CD14-positive monocyte (primary cell): ENCODE data around the gene MAPK13. TPM values are rescaled to one million over a fixed set of nuclear protein-coding genes. Genes with fewer than 3 reads are reported as not detected.

ENCODE experiments used
- DNase-seq, 3 donors: peaks; one replicate each; pipeline ENCODE4 v3.0.0-alpha.2; 2011 to 2022
- H2AFZ ChIP-seq: 2 replicates; pipeline ENCODE4 v1.6.0; 2012; ENCODE audit warnings: mild to moderate bottlenecking, low read depth, low read length, inconsistent platforms; ENCODE audit not compliant: insufficient read depth, poor library complexity, severe bottlenecking
- H3K27ac ChIP-seq, 2 donors: 1 replicate in 1 of 2; 2 replicates in 1 of 2; pipeline ENCODE4 v1.5.1; 2012 to 2013; ENCODE audit warnings: low read length in 2 of 2, control low read depth in 1 of 2, inconsistent platforms in 1 of 2, low read depth in 1 of 2, mild to moderate bottlenecking in 1 of 2
- H3K27me3 ChIP-seq, 2 donors: one replicate each; pipeline versions ENCODE4 v1.6.0 to v1.6.1; 2011 to 2013; ENCODE audit warnings: low read length in 2 of 2; ENCODE audit not compliant: control insufficient read depth in 2 of 2, insufficient read depth in 2 of 2
- H3K36me3 ChIP-seq, 2 donors: replicated peaks in 1 of 2; 1 replicate in 1 of 2; 2 replicates in 1 of 2; pipeline versions ENCODE4 v1.5.1 to v1.6.1; 2012 to 2013; ENCODE audit warnings: low read length in 2 of 2, control low read depth in 1 of 2, inconsistent platforms in 1 of 2, mild to moderate bottlenecking in 1 of 2; ENCODE audit not compliant: insufficient read depth in 2 of 2, control insufficient read depth in 1 of 2
- H3K4me1 ChIP-seq, 2 donors: 1 replicate in 1 of 2; 2 replicates in 1 of 2; pipeline versions ENCODE4 v1.5.1 to v1.6.1; 2012 to 2013; ENCODE audit warnings: low read length in 2 of 2, control low read depth in 1 of 2, inconsistent platforms in 1 of 2, mild to moderate bottlenecking in 1 of 2, moderate library complexity in 1 of 2; ENCODE audit not compliant: insufficient read depth in 2 of 2, control insufficient read depth in 1 of 2
- H3K4me2 ChIP-seq: replicated peaks from 2 replicates; pipeline ENCODE3; 2012; ENCODE audit warnings: low read length, moderate library complexity, mild to moderate bottlenecking; ENCODE audit not compliant: poor library complexity, severe bottlenecking; ENCODE audit errors: extremely low read depth
- H3K4me3 ChIP-seq, 3 experiments: fragments of 200-600 bp in 1 of 3; sonication (generic) in 1 of 3; replicated peaks in 1 of 3; 1 replicate in 2 of 3; 2 replicates in 1 of 3; pipeline ENCODE4 v1.5.1; 2011 to 2013; ENCODE audit warnings: low read length in 3 of 3, mild to moderate bottlenecking in 3 of 3, control low read depth in 2 of 3, low read depth in 2 of 3, inconsistent platforms in 1 of 3, moderate library complexity in 1 of 3
- H3K79me2 ChIP-seq: 2 replicates; pipeline ENCODE4 v1.6.0; 2012; ENCODE audit warnings: mild to moderate bottlenecking, control low read depth, inconsistent platforms, low read length, moderate library complexity; ENCODE audit not compliant: insufficient read depth
- H3K9ac ChIP-seq: 2 replicates; pipeline ENCODE4 v1.6.0; 2017; ENCODE audit warnings: low read length, mild to moderate bottlenecking; ENCODE audit not compliant: insufficient read depth, poor library complexity, severe bottlenecking
- H3K9me3 ChIP-seq, 2 donors: replicated peaks in 1 of 2; 1 replicate in 1 of 2; 2 replicates in 1 of 2; pipeline versions ENCODE4 v1.5.1 to v1.6.1; 2012 to 2013; ENCODE audit warnings: low read length in 2 of 2, control low read depth in 1 of 2; ENCODE audit not compliant: control insufficient read depth in 1 of 2, insufficient read depth in 1 of 2
- H4K20me1 ChIP-seq: 2 replicates; pipeline ENCODE4 v1.6.0; 2012; ENCODE audit warnings: mild to moderate bottlenecking, low read length, control low read depth, moderate library complexity; ENCODE audit not compliant: insufficient read depth
- H3K27ac Mint-ChIP-seq, 7 donors: one replicate each; pipeline ENCODE4 v1.8.0; 2020; ENCODE audit warnings: mild to moderate bottlenecking in 7 of 7, mixed read lengths in 7 of 7, moderate library complexity in 6 of 7, inconsistent platforms in 2 of 7
- H3K27me3 Mint-ChIP-seq, 3 donors: one replicate each; pipeline ENCODE4 v1.8.0; 2021 to 2022; ENCODE audit warnings: low read depth in 3 of 3, mild to moderate bottlenecking in 3 of 3, mixed read lengths in 3 of 3, moderate library complexity in 3 of 3, inconsistent platforms in 1 of 3
- H3K36me3 Mint-ChIP-seq, 2 donors: one replicate each; pipeline ENCODE4 v1.8.0; 2020; ENCODE audit warnings: mixed read lengths in 2 of 2, inconsistent platforms in 1 of 2, mild to moderate bottlenecking in 1 of 2
- H3K4me1 Mint-ChIP-seq: one replicate; pipeline ENCODE4 v1.8.0; 2020; ENCODE audit warnings: mild to moderate bottlenecking, mixed read lengths
- H3K4me3 Mint-ChIP-seq, 2 donors: one replicate each; pipeline ENCODE4 v1.8.0; 2020; ENCODE audit warnings: mild to moderate bottlenecking in 2 of 2, mixed read lengths in 2 of 2, moderate library complexity in 1 of 2
- H3K9me3 Mint-ChIP-seq, 7 donors: one replicate each; pipeline ENCODE4 v1.8.0; 2020 to 2022; ENCODE audit warnings: mixed read lengths in 7 of 7, mild to moderate bottlenecking in 6 of 7, moderate library complexity in 6 of 7, inconsistent platforms in 2 of 7
- CTCF ChIP-seq: fragments of 200-600 bp; IDR thresholded peaks from one replicate; pipeline ENCODE4 v1.8.0; 2022; ENCODE audit warnings: antibody characterized with exemption, mild to moderate bottlenecking
- WGBS: methylation state at CpG from one replicate; pipeline ENCODE4 v1.1.5; 2013; ENCODE audit warnings: missing lambda C conversion rate; ENCODE audit not compliant: insufficient coverage; 5-methylcytosine and 5-hydroxymethylcytosine counted together
- intact Hi-C, 2 donors: fragments of 100-400 bp; cut with micrococcal nuclease; formaldehyde crosslinking; loops; one replicate each; pipeline versions ENCODE4 v1.15.0 to v1.15.1; 2023
- polyA plus RNA-seq, 3 donors: library from polyadenylated mRNA; depleted of rRNA in 1 of 3; unstranded in 2 of 3; stranded (reverse) in 1 of 3; fragments of 300-500 nt in 2 of 3; fragments of >200 nt in 1 of 3; fragmentation: Illumina TruSeq in 2 of 3; gene quantifications; 1 replicate in 2 of 3; 2 replicates in 1 of 3; pipeline ENCODE4 v1.2.3, GENCODE V29; 2012 to 2021

The MAPK13 gene
- polyA plus RNA-seq, 3 donors: 0.88 to 9.8 (median 2.4) TPM

GRCh38 chr6:36119209-36119608 lies 11.1 kb upstream of the MAPK13 start:
- no peaks in the 10 kb centered on the region for H3K9me3 ChIP-seq
- H3K4me1 ChIP-seq: peaks cover 74 to 82% of the 10 kb centered on the region in 2 donors
- H3K27ac ChIP-seq: peak overlapping the region; percentile 94 to 97
- intact Hi-C loops: no loop called here
- no peak overlapping the region for H3K4me3 ChIP-seq
- H3K27me3 ChIP-seq: no peaks in the 10 kb centered on the region
- TF ChIP-seq CTCF: no peak
- H4K20me1 ChIP-seq: peaks cover 39% of the 10 kb centered on the region
- Mint-ChIP-seq H3K27me3 (peaks cover 0 to 1% (median 0%) of the 10 kb centered on the region in 3 donors), H3K9me3 (peaks cover 0 to under 1% (median 0%) of the 10 kb centered on the region in 7 donors), H3K4me1 (peaks cover 76% of the 10 kb centered on the region), H3K36me3 (peaks cover 36 to 46% of the 10 kb centered on the region in 2 donors), H3K4me3 (no peak overlapping the region), H3K27ac (peak overlapping the region; percentile 98 to 100 (median 99))
- H2AFZ ChIP-seq: no peak overlapping the region
- 79% methylated on average over 2 of the region's 4 CpGs for WGBS
- H3K4me2 ChIP-seq: no peak overlapping the region
- no peak overlapping the region for H3K9ac ChIP-seq
- no peak for DNase-seq
- peaks cover 4 to 30% of the 10 kb centered on the region in 2 donors for H3K36me3 ChIP-seq
- H3K79me2 ChIP-seq: peaks cover 5% of the 10 kb centered on the region

DNA sequence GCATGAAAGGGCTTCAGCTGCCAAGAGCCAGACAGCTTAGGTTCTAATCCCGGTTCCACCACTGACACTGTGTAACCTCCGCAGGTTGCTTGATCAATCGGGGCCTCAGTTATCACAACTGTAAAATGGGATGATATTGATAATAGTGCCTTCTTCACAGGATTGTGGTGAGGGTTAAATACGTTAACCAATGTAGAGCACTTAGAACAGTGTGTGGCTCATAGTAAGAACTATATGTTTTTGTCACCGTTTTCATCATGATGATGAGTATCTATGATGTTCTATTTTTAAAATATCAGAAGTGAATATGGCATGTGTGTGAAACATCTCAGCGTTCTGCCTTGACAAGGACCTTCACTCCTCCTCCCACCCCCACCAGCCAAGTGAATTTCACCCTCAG lies 10.3 kb upstream of the MAPK13 start:
- peaks cover 70 to 81% of the 10 kb centered on the region in 2 donors for H3K4me1 ChIP-seq
- H3K27ac ChIP-seq: peak overlapping the region; percentile 94 to 97
- H3K9me3 ChIP-seq: no peaks in the 10 kb centered on the region
- Mint-ChIP-seq H3K27ac (peak overlapping the region; percentile 98 to 100 (median 99)), H3K4me3 (no peak overlapping the region), H3K4me1 (peaks cover 74% of the 10 kb centered on the region), H3K27me3 (peaks cover 0 to 5% (median 0%) of the 10 kb centered on the region in 3 donors), H3K9me3 (no peaks in the 10 kb centered on the region), H3K36me3 (peaks cover 36 to 46% of the 10 kb centered on the region in 2 donors)
- intact Hi-C loops: loop anchor here (2.0 to 10.0 kb wide), 4 partner anchors 77 to 245 kb away; partner anchors contain the start of gene BRPF3 (in 1 of the 2)
- peak overlapping the region; percentile 54 for H3K4me2 ChIP-seq
- H2AFZ ChIP-seq: no peak overlapping the region
- peak in 1 of 3 donors; percentile 28 for DNase-seq
- no peak for TF ChIP-seq CTCF
- peaks cover 31% of the 10 kb centered on the region for H4K20me1 ChIP-seq
- no peaks in the 10 kb centered on the region for H3K27me3 ChIP-seq
- H3K4me3 ChIP-seq: peak overlapping the region in 1 of 3 experiments; percentile 58
- H3K36me3 ChIP-seq: peaks cover 4 to 30% of the 10 kb centered on the region in 2 donors
- WGBS: 90% methylated on average over 2 of the region's 6 CpGs
- peak overlapping the region; percentile 76 for H3K9ac ChIP-seq
- H3K79me2 ChIP-seq: peaks cover 5% of the 10 kb centered on the region
